Measurements from ENCODE around the gene CASR. TPM values are rescaled to one million over a fixed set of nuclear protein-coding genes. Genes with fewer than 3 reads are reported as not detected.

Gene CASR
- total RNA-seq, 4 donors from 2014 or later: not detected

GRCh38 chr3:122271246-122271898, 87.9 kb downstream of the CASR start:
- in situ Hi-C loops (cut with MboI; ENCODE audit: low sequenced_read_pairs in 4 of 4): no loop called here
- no peaks in the 10 kb centered on the region for H3K9me3 ChIP-seq

GRCh38 chr3:122272879-122273278, 89.4 kb downstream of the CASR start:
- Histone ChIP-seq H3K9me3 (no peaks in the 10 kb centered on the region), H3K4me3 (no peak overlapping the region), H3K27ac (no peak overlapping the region), H3K36me3 (no peaks in the 10 kb centered on the region), H3K4me1 (no peaks in the 10 kb centered on the region), H3K27me3 (no peaks in the 10 kb centered on the region)
- TF ChIP-seq, protein P1, sequence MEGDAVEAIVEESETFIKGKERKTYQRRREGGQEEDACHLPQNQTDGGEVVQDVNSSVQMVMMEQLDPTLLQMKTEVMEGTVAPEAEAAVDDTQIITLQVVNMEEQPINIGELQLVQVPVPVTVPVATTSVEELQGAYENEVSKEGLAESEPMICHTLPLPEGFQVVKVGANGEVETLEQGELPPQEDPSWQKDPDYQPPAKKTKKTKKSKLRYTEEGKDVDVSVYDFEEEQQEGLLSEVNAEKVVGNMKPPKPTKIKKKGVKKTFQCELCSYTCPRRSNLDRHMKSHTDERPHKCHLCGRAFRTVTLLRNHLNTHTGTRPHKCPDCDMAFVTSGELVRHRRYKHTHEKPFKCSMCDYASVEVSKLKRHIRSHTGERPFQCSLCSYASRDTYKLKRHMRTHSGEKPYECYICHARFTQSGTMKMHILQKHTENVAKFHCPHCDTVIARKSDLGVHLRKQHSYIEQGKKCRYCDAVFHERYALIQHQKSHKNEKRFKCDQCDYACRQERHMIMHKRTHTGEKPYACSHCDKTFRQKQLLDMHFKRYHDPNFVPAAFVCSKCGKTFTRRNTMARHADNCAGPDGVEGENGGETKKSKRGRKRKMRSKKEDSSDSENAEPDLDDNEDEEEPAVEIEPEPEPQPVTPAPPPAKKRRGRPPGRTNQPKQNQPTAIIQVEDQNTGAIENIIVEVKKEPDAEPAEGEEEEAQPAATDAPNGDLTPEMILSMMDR (IDR thresholded peaks at IDR 0.05 in 4 of 5, conservative IDR thresholded peaks at IDR 0.05 in 1 of 5): no peak
- TF ChIP-seq POLR2A (IDR thresholded peaks at IDR 0.05): no peak
- ATAC-seq: no peak
- in situ Hi-C loops (cut with MboI; ENCODE audit: low sequenced_read_pairs in 4 of 4) (no loop called here), intact Hi-C loops (cut with DNase I; ENCODE audit: low total_unique reads) (no loop called here)
- no peak for DNase-seq

More at GRCh38 chr3:122271246-122271898, 87.9 kb downstream of the CASR start:
- Histone ChIP-seq H3K27me3 (no peaks in the 10 kb centered on the region), H3K27ac (no peak overlapping the region), H3K4me3 (no peak overlapping the region), H3K36me3 (no peaks in the 10 kb centered on the region), H3K4me1 (no peaks in the 10 kb centered on the region)
- ATAC-seq: no peak
- intact Hi-C loops (cut with DNase I; ENCODE audit: low total_unique reads): no loop called here
- DNase-seq: no peak
- TF ChIP-seq, protein P1 (IDR thresholded peaks at IDR 0.05 in 4 of 5, conservative IDR thresholded peaks at IDR 0.05 in 1 of 5): no peak
- no peak for TF ChIP-seq POLR2A (IDR thresholded peaks at IDR 0.05)

DNA sequence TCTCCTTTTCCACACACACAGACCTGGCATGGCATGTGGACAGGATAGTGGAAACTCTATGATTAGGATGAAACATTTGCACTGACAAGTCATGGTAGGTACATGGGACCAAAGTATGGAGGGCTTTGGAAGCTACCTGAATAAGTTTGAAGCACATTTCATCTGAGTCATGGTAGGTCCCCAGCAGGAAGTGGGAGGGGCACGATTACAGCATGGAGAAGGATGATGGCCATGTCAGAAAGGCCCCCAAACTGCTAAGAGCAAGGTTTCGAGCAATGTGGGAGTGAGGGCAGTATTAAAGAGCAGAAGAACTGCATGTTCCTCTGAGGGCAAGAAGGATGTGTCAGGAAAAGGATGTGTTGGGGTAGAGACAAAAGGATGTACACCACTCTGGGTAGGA, 90.0 kb downstream of the CASR start:
- in situ Hi-C loops (cut with MboI; ENCODE audit: low sequenced_read_pairs in 4 of 4): no loop called here
- TF ChIP-seq POLR2A (IDR thresholded peaks at IDR 0.05): no peak
- TF ChIP-seq, protein P1 (IDR thresholded peaks at IDR 0.05 in 4 of 5, conservative IDR thresholded peaks at IDR 0.05 in 1 of 5): no peak
- H3K27ac ChIP-seq: no peak overlapping the region

DNA sequence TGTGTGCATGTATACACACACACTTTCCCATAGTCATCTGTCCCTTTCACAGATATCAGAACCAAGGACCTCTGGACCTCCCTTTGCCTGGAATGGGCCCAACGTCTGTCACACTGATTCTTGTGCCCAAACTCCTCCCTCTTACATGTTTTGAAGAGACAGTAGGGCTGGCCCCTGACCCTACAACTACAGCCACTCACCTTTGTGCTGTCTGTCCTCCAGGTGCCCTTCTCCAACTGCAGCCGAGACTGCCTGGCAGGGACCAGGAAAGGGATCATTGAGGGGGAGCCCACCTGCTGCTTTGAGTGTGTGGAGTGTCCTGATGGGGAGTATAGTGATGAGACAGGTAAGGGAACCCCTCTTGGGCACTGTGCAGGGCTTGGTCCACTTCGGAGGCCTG, 98.4 kb downstream of the CASR start:
- Histone ChIP-seq H3K27ac (no peak overlapping the region), H3K36me3 (no peaks in the 10 kb centered on the region), H3K4me1 (no peaks in the 10 kb centered on the region), H3K9me3 (no peaks in the 10 kb centered on the region), H3K4me3 (no peak overlapping the region), H3K27me3 (no peaks in the 10 kb centered on the region)
- in situ Hi-C loops (cut with MboI; ENCODE audit: low sequenced_read_pairs in 4 of 4) (no loop called here), intact Hi-C loops (cut with DNase I; ENCODE audit: low total_unique reads) (no loop called here)
- DNase-seq (no peak), ATAC-seq (no peak)
- no peak for TF ChIP-seq POLR2A (IDR thresholded peaks at IDR 0.05)
- TF ChIP-seq, protein P1 (IDR thresholded peaks at IDR 0.05 in 4 of 5, conservative IDR thresholded peaks at IDR 0.05 in 1 of 5): no peak

More for the DNA sequence above, 90.0 kb downstream of the CASR start:
- Histone ChIP-seq H3K36me3 (no peaks in the 10 kb centered on the region), H3K4me1 (no peaks in the 10 kb centered on the region), H3K4me3 (no peak overlapping the region), H3K9me3 (no peaks in the 10 kb centered on the region), H3K27me3 (no peaks in the 10 kb centered on the region)
- ATAC-seq: no peak
- no peak for DNase-seq
- intact Hi-C loops (cut with DNase I; ENCODE audit: low total_unique reads): no loop called here
